ENCODE results near the gene ING3. TPM values are rescaled to one million over a fixed set of nuclear protein-coding genes. Genes with fewer than 3 reads are reported as not detected.
A peak's percentile ranks its signal among the peaks of the same experiment; 100 is the strongest.

Gene ING3
- total RNA-seq, 1 donor from 2014 or later: 12.7 TPM

DNA sequence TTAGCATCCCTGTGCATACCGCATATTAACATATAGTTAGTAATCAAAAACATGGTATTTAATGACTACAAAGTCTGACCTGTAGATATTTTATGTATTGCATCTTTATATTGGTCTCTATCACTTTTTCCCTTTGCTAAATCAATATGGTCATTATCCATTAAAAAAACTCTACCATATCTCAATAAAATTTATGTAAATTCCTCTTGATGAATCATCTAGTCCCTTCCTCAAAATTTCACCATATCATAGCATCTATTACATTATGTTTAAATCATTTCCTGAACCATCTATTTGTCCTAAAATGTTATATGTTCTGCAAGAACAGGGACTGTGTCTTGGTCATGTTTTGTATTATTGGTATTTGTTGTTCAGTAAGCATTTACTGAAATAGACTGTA is 7.7 kb upstream of the ING3 start:
- Histone ChIP-seq H3K27me3 (ENCODE audit: control insufficient read depth, insufficient read depth, low read length) (no peaks in the 10 kb centered on the region), H3K36me3 (ENCODE audit: control insufficient read depth, insufficient read depth, low read length) (no peaks in the 10 kb centered on the region), H3K4me3 (ENCODE audit: low read depth, low read length) (no peak overlapping the region)
- DNase-seq (ENCODE audit: low read depth): no peak
- TF ChIP-seq, protein P1, sequence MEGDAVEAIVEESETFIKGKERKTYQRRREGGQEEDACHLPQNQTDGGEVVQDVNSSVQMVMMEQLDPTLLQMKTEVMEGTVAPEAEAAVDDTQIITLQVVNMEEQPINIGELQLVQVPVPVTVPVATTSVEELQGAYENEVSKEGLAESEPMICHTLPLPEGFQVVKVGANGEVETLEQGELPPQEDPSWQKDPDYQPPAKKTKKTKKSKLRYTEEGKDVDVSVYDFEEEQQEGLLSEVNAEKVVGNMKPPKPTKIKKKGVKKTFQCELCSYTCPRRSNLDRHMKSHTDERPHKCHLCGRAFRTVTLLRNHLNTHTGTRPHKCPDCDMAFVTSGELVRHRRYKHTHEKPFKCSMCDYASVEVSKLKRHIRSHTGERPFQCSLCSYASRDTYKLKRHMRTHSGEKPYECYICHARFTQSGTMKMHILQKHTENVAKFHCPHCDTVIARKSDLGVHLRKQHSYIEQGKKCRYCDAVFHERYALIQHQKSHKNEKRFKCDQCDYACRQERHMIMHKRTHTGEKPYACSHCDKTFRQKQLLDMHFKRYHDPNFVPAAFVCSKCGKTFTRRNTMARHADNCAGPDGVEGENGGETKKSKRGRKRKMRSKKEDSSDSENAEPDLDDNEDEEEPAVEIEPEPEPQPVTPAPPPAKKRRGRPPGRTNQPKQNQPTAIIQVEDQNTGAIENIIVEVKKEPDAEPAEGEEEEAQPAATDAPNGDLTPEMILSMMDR (IDR thresholded peaks at IDR 0.05; ENCODE audit: insufficient read depth, low read length, poor library complexity, severe bottlenecking): no peak

DNA sequence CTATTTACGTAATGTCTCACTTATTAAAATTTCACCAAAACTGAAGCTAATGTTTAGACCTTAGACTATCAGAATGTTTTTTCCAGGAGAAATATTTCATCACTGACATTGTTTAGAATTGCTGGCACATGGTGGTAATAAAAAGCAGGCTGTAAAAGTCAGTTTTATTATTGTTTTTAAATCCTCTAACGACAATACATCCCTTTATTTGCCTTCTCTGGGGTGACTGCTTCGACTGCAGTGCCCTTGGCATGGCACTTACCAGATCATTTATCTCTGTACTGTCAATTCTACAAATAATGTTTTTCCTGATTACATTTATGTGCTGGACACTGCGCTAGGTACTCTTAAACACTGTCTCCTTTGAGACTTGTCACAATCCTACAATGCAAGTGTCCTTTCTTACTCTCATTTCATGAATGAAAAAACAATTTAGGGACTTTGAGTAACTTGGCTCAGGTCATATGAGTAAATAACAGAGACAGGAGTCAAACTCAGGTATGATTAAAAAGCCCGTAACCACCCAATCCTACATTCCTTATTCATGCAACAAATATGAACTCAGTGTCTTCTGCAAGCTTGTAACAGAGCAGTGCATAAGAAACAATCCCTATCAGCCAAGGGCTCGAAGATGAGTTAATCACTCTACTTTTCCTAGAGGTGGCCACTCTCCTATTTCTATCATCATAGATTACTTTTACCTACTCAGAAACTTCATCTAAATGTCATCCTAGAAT is 5.6 kb upstream of the ING3 start:
- Histone ChIP-seq H3K36me3 (ENCODE audit: control insufficient read depth, insufficient read depth, low read length) (no peaks in the 10 kb centered on the region), H3K27me3 (ENCODE audit: control insufficient read depth, insufficient read depth, low read length) (no peaks in the 10 kb centered on the region), H3K4me3 (ENCODE audit: low read depth, low read length) (no peak overlapping the region)
- no peak for DNase-seq (ENCODE audit: low read depth)
- TF ChIP-seq, protein P1 (IDR thresholded peaks at IDR 0.05; ENCODE audit: insufficient read depth, low read length, poor library complexity, severe bottlenecking): no peak

DNA sequence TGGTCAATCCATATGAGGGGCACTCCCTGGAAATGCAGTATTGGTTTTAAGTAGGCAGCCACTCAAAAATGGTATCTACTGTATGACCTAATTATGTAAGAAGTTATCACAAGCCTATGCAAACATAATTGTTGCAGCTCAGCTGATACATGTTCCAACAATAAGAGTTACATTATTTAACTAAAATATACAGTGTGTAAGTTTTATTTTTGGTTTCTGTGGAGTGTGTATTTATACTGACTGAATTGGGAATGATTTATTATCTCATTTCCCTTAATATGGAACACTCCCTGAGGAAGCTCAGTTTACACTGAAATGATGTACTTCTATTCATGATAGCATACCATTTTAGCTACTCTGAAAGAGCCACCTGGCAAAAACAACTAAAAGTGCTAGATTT is 2.6 kb upstream of the ING3 start:
- TF ChIP-seq, protein P1 (IDR thresholded peaks at IDR 0.05; ENCODE audit: insufficient read depth, low read length, poor library complexity, severe bottlenecking): no peak
- no peak overlapping the region for H3K4me3 ChIP-seq (ENCODE audit: low read depth, low read length)
- no peaks in the 10 kb centered on the region for H3K27me3 ChIP-seq (ENCODE audit: control insufficient read depth, insufficient read depth, low read length)
- DNase-seq (ENCODE audit: low read depth): no peak
- H3K36me3 ChIP-seq (ENCODE audit: control insufficient read depth, insufficient read depth, low read length): no peaks in the 10 kb centered on the region

DNA sequence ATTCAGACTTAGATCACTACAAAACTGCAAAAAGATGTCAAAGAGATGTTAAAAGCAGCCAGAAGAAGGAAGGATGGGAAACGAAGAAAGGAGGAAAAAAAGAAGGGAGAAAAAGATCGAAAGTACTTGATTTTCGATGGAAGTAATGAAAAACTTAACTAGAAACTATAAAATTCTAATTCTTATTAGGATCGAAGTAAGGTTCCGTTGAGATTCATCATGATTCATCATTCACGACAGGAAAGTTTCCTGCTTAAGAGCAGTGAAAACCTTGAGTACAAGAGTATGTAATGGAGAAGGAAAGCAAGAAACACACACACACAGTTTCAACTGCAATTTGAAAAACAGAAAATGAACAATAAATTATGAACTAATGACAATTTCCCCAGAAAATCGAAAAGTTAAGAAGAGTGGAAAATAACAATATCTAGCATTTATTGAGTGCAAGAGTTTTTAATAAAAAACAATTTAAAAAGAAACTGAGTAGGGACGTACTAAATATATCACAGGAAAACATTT is 1.1 kb upstream of the ING3 start:
- Histone ChIP-seq H3K27me3 (ENCODE audit: control insufficient read depth, insufficient read depth, low read length) (no peaks in the 10 kb centered on the region), H3K36me3 (ENCODE audit: control insufficient read depth, insufficient read depth, low read length) (no peaks in the 10 kb centered on the region), H3K4me3 (ENCODE audit: low read depth, low read length) (peak overlapping the region; percentile 65)
- no peak for DNase-seq (ENCODE audit: low read depth)
- TF ChIP-seq, protein P1 (IDR thresholded peaks at IDR 0.05; ENCODE audit: insufficient read depth, low read length, poor library complexity, severe bottlenecking): no peak

DNA sequence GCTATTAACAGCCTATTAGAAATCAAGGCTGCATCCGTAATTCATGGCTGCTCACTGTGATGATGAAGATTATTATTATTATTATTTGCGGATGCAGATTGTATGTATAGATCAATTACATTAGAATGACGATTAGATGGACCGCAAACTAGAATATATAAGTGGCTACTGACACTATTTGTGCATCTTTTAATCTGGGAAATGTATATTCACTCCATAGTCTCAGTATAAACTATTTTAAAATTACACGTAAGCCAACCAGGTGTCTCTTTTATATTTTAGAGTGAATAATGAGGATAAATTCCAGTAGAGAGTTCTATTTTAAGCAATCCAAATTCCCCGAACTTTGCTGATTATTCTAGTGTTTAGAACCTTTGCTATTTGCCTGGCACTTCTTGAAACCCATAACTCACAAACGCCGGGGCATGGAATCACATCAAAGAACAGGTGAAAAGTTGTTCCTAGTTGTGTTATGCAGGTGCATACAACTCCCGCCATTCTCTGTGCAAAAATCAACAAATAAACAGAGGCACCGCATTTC is 509 bp upstream of the ING3 start:
- H3K27me3 ChIP-seq (ENCODE audit: control insufficient read depth, insufficient read depth, low read length): no peaks in the 10 kb centered on the region
- peak overlapping the region; percentile 65 for H3K4me3 ChIP-seq (ENCODE audit: low read depth, low read length)
- no peak for DNase-seq (ENCODE audit: low read depth)
- TF ChIP-seq, protein P1 (IDR thresholded peaks at IDR 0.05; ENCODE audit: insufficient read depth, low read length, poor library complexity, severe bottlenecking): no peak
- H3K36me3 ChIP-seq (ENCODE audit: control insufficient read depth, insufficient read depth, low read length): no peaks in the 10 kb centered on the region

Measured in kidney epithelial cell (primary cell).